ENCODE data around the gene ADAMTSL4. TPM values are rescaled to one million over a fixed set of nuclear protein-coding genes. Genes with fewer than 3 reads are reported as not detected.

The ADAMTSL4 gene
- total RNA-seq (under 1 TPM; 0.23 to 0.33 TPM), polyA plus RNA-seq (under 1 TPM in 1 of 2 donors, not detected in 1; 0.24 TPM)

- no peak within 1 kb of the TSS for H3K27ac ChIP-seq (ENCODE audit: low read depth, low read length)
- DNase-seq = peak in 2 of 5 donors; percentile 32 to 36
- no peaks in the 10 kb centered on the region for H3K27me3 ChIP-seq (ENCODE audit: insufficient read depth, low read length)
Measured at GRCh38 chr1:150548632-150549495, at the start of gene ADAMTSL4. ADAMTSL4 (plus strand) TSS chr1:150549408; CDS start chr1:150552289, 2,881 bp downstream.

GRCh38 chr1:150505431-150505830, 43.8 kb upstream of the ADAMTSL4 start:
- CTCF ChIA-PET (ENCODE audit: partially characterized antibody) = interaction anchor here (1.3 kb wide), 1 partner anchor 27 kb away, joined by 4 read pairs; no protein-coding TSS in a partner anchor
- no peaks in the 10 kb centered on the region for H3K27me3 ChIP-seq (ENCODE audit: insufficient read depth, low read length)
- Mint-ChIP-seq H3K36me3 (peaks cover 38 to 52% of the 10 kb centered on the region in 2 donors), H3K27me3 (no peaks in the 10 kb centered on the region), H3K27ac (no peak overlapping the region), H3K9me3 (peaks cover 0 to 1% (median 0%) of the 10 kb centered on the region in 8 donors), H3K4me3 (no peak overlapping the region), H3K4me1 (peaks cover 0 to 4% (median 3%) of the 10 kb centered on the region in 4 donors)
- no peak overlapping the region for H3K27ac ChIP-seq (ENCODE audit: low read depth, low read length)
- no peaks in the 10 kb centered on the region for H3K4me1 ChIP-seq (ENCODE audit: insufficient read depth, low read length)
- no peak overlapping the region for H3K4me3 ChIP-seq (ENCODE audit: low read length in 2 of 2)
- no peaks in the 10 kb centered on the region for H3K9me3 ChIP-seq (ENCODE audit: control insufficient read depth in 1 of 2, low read length in 2 of 2)
- intact Hi-C loops (cut with micrococcal nuclease) = no loop called here
- H3K36me3 ChIP-seq (ENCODE audit: insufficient read depth, low read length) = peaks cover 25% of the 10 kb centered on the region
- POLR2A ChIA-PET (ENCODE audit: partially characterized antibody) = interaction anchor here (0.6 kb wide), 1 partner anchor 11 kb away, joined by 4 read pairs; no protein-coding TSS in a partner anchor
- no peak for DNase-seq

More at GRCh38 chr1:150548632-150549495, at the start of gene ADAMTSL4:
- H3K4me3 ChIP-seq (ENCODE audit: low read length in 2 of 2) = peak within 1 kb of the TSS; percentile 33 to 47
- peak within 1 kb of the TSS in 3 of 7 donors; percentile 25 to 61 (median 59) for H3K27ac Mint-ChIP-seq
- CTCF ChIA-PET (ENCODE audit: partially characterized antibody) = interaction anchor here (0.9 to 3.7 kb wide), 5 partner anchors 11 to 70 kb away, joined by 3 to 25 read pairs (median 4); no protein-coding TSS in a partner anchor
- POLR2A ChIA-PET (ENCODE audit: partially characterized antibody) = interaction anchor here (0.9 to 2.5 kb wide), 5 partner anchors 12 to 80 kb away, joined by 3 to 11 read pairs (median 5); partner anchors contain the start of gene ENSA
- peaks cover 13 to 25% (median 15%) of the 10 kb centered on the region in 4 donors for H3K4me1 Mint-ChIP-seq
- intact Hi-C loops (cut with micrococcal nuclease) = no loop called here
- H3K4me3 Mint-ChIP-seq = peak within 1 kb of the TSS; percentile 81 to 87 (median 82)
- no peaks in the 10 kb centered on the region for H3K36me3 Mint-ChIP-seq
- no peaks in the 10 kb centered on the region for H3K9me3 ChIP-seq (ENCODE audit: control insufficient read depth in 1 of 2, low read length in 2 of 2)
- peaks cover 11 to 14% of the 10 kb centered on the region in 2 donors for H3K27me3 Mint-ChIP-seq
- no peaks in the 10 kb centered on the region for H3K9me3 Mint-ChIP-seq
- no peaks in the 10 kb centered on the region for H3K36me3 ChIP-seq (ENCODE audit: insufficient read depth, low read length)
- peaks cover 23% of the 10 kb centered on the region for H3K4me1 ChIP-seq (ENCODE audit: insufficient read depth, low read length)

- Histone ChIP-seq H3K4me1 (ENCODE audit: insufficient read depth, low read length) (no peaks in the 10 kb centered on the region), H3K4me3 (ENCODE audit: low read length in 2 of 2) (no peak within 1 kb of the TSS), H3K27me3 (ENCODE audit: insufficient read depth, low read length) (no peaks in the 10 kb centered on the region), H3K9me3 (ENCODE audit: control insufficient read depth in 1 of 2, low read length in 2 of 2) (no peaks in the 10 kb centered on the region), H3K27ac (ENCODE audit: low read depth, low read length) (no peak within 1 kb of the TSS), H3K36me3 (ENCODE audit: insufficient read depth, low read length) (peaks cover 25% of the 10 kb centered on the region)
- H3K36me3 Mint-ChIP-seq = peaks cover 28 to 42% of the 10 kb centered on the region in 2 donors
- H3K4me1 Mint-ChIP-seq = peaks cover 0 to 10% (median 3%) of the 10 kb centered on the region in 4 donors
- H3K9me3 Mint-ChIP-seq = no peaks in the 10 kb centered on the region
- intact Hi-C loops (cut with micrococcal nuclease) = no loop called here
- DNase-seq = no peak
- H3K27ac Mint-ChIP-seq = peak within 1 kb of the TSS in 3 of 7 donors; percentile 36 to 59 (median 38)
- ChIA-PET CTCF (ENCODE audit: partially characterized antibody) (interaction anchor here (0.7 to 2.0 kb wide), 3 partner anchors 8 to 54 kb away, joined by 3 to 5 read pairs (median 3); no protein-coding TSS in a partner anchor), POLR2A (ENCODE audit: partially characterized antibody) (interaction anchor here (0.6 kb wide), 2 partner anchors 20 to 28 kb away, joined by 3 to 4 read pairs; no protein-coding TSS in a partner anchor)
- H3K4me3 Mint-ChIP-seq = no peak within 1 kb of the TSS
- H3K27me3 Mint-ChIP-seq = no peaks in the 10 kb centered on the region
Measured at GRCh38 chr1:150507912-150508864, 41.0 kb upstream of the ADAMTSL4 start, which contains the start of gene ECM1. ECM1 (plus strand) TSS chr1:150508109; CDS start chr1:150508210, 101 bp downstream.

- H3K27ac ChIP-seq (ENCODE audit: low read depth, low read length) = no peak overlapping the region
- H3K4me3 Mint-ChIP-seq = no peak overlapping the region
- H3K4me3 ChIP-seq (ENCODE audit: low read length in 2 of 2) = no peak overlapping the region
- peaks cover 0 to 10% (median 3%) of the 10 kb centered on the region in 4 donors for H3K4me1 Mint-ChIP-seq
- H3K9me3 ChIP-seq (ENCODE audit: control insufficient read depth in 1 of 2, low read length in 2 of 2) = no peaks in the 10 kb centered on the region
- H3K27me3 Mint-ChIP-seq = no peaks in the 10 kb centered on the region
- no peak overlapping the region for H3K27ac Mint-ChIP-seq
- intact Hi-C loops (cut with micrococcal nuclease) = no loop called here
- ChIA-PET POLR2A (ENCODE audit: partially characterized antibody) (interaction anchor here (0.6 kb wide), 1 partner anchor 21 kb away, joined by 3 read pairs; no protein-coding TSS in a partner anchor), CTCF (ENCODE audit: partially characterized antibody) (interaction anchor here (1.5 kb wide), 1 partner anchor 55 kb away, joined by 3 read pairs; no protein-coding TSS in a partner anchor)
- H3K36me3 Mint-ChIP-seq = peaks cover 25 to 35% of the 10 kb centered on the region in 2 donors
- no peak for DNase-seq
- H3K36me3 ChIP-seq (ENCODE audit: insufficient read depth, low read length) = peaks cover 23% of the 10 kb centered on the region
- H3K4me1 ChIP-seq (ENCODE audit: insufficient read depth, low read length) = no peaks in the 10 kb centered on the region
- no peaks in the 10 kb centered on the region for H3K27me3 ChIP-seq (ENCODE audit: insufficient read depth, low read length)
- no peaks in the 10 kb centered on the region for H3K9me3 Mint-ChIP-seq
Measured at GRCh38 chr1:150508982-150509381, 40.2 kb upstream of the ADAMTSL4 start.

GRCh38 chr1:150511551-150511950, 37.7 kb upstream of the ADAMTSL4 start:
- Mint-ChIP-seq H3K36me3 (peaks cover 9 to 10% of the 10 kb centered on the region in 2 donors), H3K4me1 (peaks cover 6 to 18% (median 14%) of the 10 kb centered on the region in 4 donors), H3K27ac (no peak overlapping the region), H3K9me3 (no peaks in the 10 kb centered on the region), H3K4me3 (no peak overlapping the region), H3K27me3 (no peaks in the 10 kb centered on the region)
- no peaks in the 10 kb centered on the region for H3K9me3 ChIP-seq (ENCODE audit: control insufficient read depth in 1 of 2, low read length in 2 of 2)
- ChIA-PET CTCF (ENCODE audit: partially characterized antibody) (no interaction called here), POLR2A (ENCODE audit: partially characterized antibody) (interaction anchor here (1.0 kb wide), 1 partner anchor 24 kb away, joined by 3 read pairs; the partner anchor contains the start of gene TARS2)
- H3K4me3 ChIP-seq (ENCODE audit: low read length in 2 of 2) = no peak overlapping the region
- peaks cover 10% of the 10 kb centered on the region for H3K4me1 ChIP-seq (ENCODE audit: insufficient read depth, low read length)
- DNase-seq = no peak
- no peak overlapping the region for H3K27ac ChIP-seq (ENCODE audit: low read depth, low read length)
- H3K36me3 ChIP-seq (ENCODE audit: insufficient read depth, low read length) = no peaks in the 10 kb centered on the region
- no peaks in the 10 kb centered on the region for H3K27me3 ChIP-seq (ENCODE audit: insufficient read depth, low read length)
- intact Hi-C loops (cut with micrococcal nuclease) = no loop called here

- H3K36me3 ChIP-seq (ENCODE audit: insufficient read depth, low read length) = no peaks in the 10 kb centered on the region
- no peaks in the 10 kb centered on the region for H3K9me3 ChIP-seq (ENCODE audit: control insufficient read depth in 1 of 2, low read length in 2 of 2)
- DNase-seq = no peak
- H3K4me1 ChIP-seq (ENCODE audit: insufficient read depth, low read length) = peaks cover 11% of the 10 kb centered on the region
- Mint-ChIP-seq H3K4me1 (peaks cover 8 to 20% (median 15%) of the 10 kb centered on the region in 4 donors), H3K27me3 (no peaks in the 10 kb centered on the region), H3K27ac (no peak overlapping the region), H3K4me3 (no peak overlapping the region), H3K9me3 (no peaks in the 10 kb centered on the region), H3K36me3 (peaks cover 3 to 4% of the 10 kb centered on the region in 2 donors)
- no peak overlapping the region for H3K4me3 ChIP-seq (ENCODE audit: low read length in 2 of 2)
- no peak overlapping the region for H3K27ac ChIP-seq (ENCODE audit: low read depth, low read length)
- CTCF ChIA-PET (ENCODE audit: partially characterized antibody) = interaction anchor here (1.1 kb wide), 1 partner anchor 10 kb away, joined by 3 read pairs; no protein-coding TSS in a partner anchor
- POLR2A ChIA-PET (ENCODE audit: partially characterized antibody) = interaction anchor here (1.3 kb wide), 1 partner anchor 25 kb away, joined by 3 read pairs; the partner anchor contains the start of gene TARS2
- no peaks in the 10 kb centered on the region for H3K27me3 ChIP-seq (ENCODE audit: insufficient read depth, low read length)
- intact Hi-C loops (cut with micrococcal nuclease) = no loop called here
Measured at GRCh38 chr1:150511985-150512660, 37.1 kb upstream of the ADAMTSL4 start.
